GM12878 (cell line): ENCODE results near the gene YBEY. TPM values are rescaled to one million over a fixed set of nuclear protein-coding genes. Genes with fewer than 3 reads are reported as not detected.

Experiments used
- DPF2 ChIP-seq: fragments of 450-650 bp; IDR thresholded peaks from 2 replicates; pipeline ENCODE4 v1.6.1; 2017; ENCODE audit warnings: mild to moderate bottlenecking
- GABPA ChIP-seq: IDR thresholded peaks from 2 replicates; pipeline ENCODE4 v1.6.1; 2014; ENCODE audit warnings: antibody characterized with exemption, low read depth, mild to moderate bottlenecking, inconsistent platforms
- NFIC ChIP-seq: IDR thresholded peaks from 2 replicates; pipeline ENCODE4 v1.6.1; 2012; ENCODE audit warnings: low read depth, mild to moderate bottlenecking, inconsistent platforms, low read length, moderate library complexity
- PAX8 ChIP-seq: fragments of 450-650 bp; IDR thresholded peaks from 2 replicates; pipeline ENCODE4 v1.6.1; 2017; ENCODE audit warnings: mild to moderate bottlenecking, moderate library complexity
- POU2F2 ChIP-seq: IDR thresholded peaks from 3 replicates; pipeline ENCODE4 v1.6.1; 2011; ENCODE audit warnings: low read depth, mild to moderate bottlenecking, low read length, borderline replicate concordance
- SMAD5 ChIP-seq: IDR thresholded peaks from 2 replicates; pipeline ENCODE4 v1.6.1; 2016; ENCODE audit warnings: antibody characterized with exemption, low read depth
- SUPT20H ChIP-seq: IDR thresholded peaks from 2 replicates; pipeline ENCODE4 v1.6.1; 2011; ENCODE audit warnings: low read depth, mild to moderate bottlenecking, low read length, moderate library complexity, borderline replicate concordance; ENCODE audit not compliant: control insufficient read depth
- TBL1XR1 ChIP-seq: IDR thresholded peaks from 2 replicates; pipeline ENCODE4 v1.6.1; 2012; ENCODE audit warnings: low read depth, low read length, improper control_type of control experiment
- ZNF687 ChIP-seq: fragments of 450-650 bp; IDR thresholded peaks from 2 replicates; pipeline ENCODE4 v1.6.1; 2017; ENCODE audit warnings: mild to moderate bottlenecking, moderate library complexity
- polyA plus RNA-seq, 11 experiments: library from polyadenylated mRNA; depleted of rRNA in 4 of 11; unstranded in 6 of 11; stranded (reverse) in 5 of 11; fragments of >200 nt; fragmentation: Nextera tagmentation in 4 of 11; fragmentation: Illumina TruSeq in 1 of 11; extraction: Ambion mirVana in 4 of 11; extraction: Trizol in 1 of 11; gene quantifications; 1 replicate in 1 of 11; 2 replicates in 10 of 11; pipeline versions ENCODE4 v1.2.1 to v1.2.3, GENCODE V29; 2011 to 2016; ENCODE audit warnings: inconsistent platforms in 2 of 11, missing spikeins in 2 of 11, low read depth in 1 of 11
- total RNA-seq, 4 experiments: library from RNA; depleted of rRNA in 3 of 4; stranded (reverse); fragments of >200 nt in 3 of 4; fragmentation: Illumina TruSeq in 1 of 4; extraction: Trizol in 1 of 4; gene quantifications; 2 replicates each; pipeline versions ENCODE4 v1.2.1 to v1.2.3, GENCODE V29; 2013 to 2021
- TF ChIP-seq, protein P1 (sequence below): fragments of 450-650 bp; IDR thresholded peaks from 2 replicates; pipeline ENCODE4 v1.6.1; 2017; ENCODE audit warnings: low read depth, mild to moderate bottlenecking, moderate library complexity

The YBEY gene
- total and polyA plus RNA-seq, 10 of the 15 experiments (the other 5 are each of a cell fraction or from before 2014, with no cell fraction given), result 6.5 to 31.4 (median 18.5) TPM

GRCh38 chr21:46316708-46317324 is 30.7 kb downstream of the YBEY start (continued):
- TF ChIP-seq ZNF687 (no peak), POU2F2 (no peak), SUPT20H (no peak), DPF2 (no peak), PAX8 (no peak), NFIC (no peak), GABPA (no peak), SMAD5 (no peak), TBL1XR1 (no peak)
- TF ChIP-seq, protein P1, sequence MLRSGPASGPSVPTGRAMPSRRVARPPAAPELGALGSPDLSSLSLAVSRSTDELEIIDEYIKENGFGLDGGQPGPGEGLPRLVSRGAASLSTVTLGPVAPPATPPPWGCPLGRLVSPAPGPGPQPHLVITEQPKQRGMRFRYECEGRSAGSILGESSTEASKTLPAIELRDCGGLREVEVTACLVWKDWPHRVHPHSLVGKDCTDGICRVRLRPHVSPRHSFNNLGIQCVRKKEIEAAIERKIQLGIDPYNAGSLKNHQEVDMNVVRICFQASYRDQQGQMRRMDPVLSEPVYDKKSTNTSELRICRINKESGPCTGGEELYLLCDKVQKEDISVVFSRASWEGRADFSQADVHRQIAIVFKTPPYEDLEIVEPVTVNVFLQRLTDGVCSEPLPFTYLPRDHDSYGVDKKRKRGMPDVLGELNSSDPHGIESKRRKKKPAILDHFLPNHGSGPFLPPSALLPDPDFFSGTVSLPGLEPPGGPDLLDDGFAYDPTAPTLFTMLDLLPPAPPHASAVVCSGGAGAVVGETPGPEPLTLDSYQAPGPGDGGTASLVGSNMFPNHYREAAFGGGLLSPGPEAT, result no peak
- TF ChIP-seq, all 136 proteins: peak for 0
